Spleen (tissue), 11 donors: ENCODE data around the gene UBE2L6. TPM values are rescaled to one million over a fixed set of nuclear protein-coding genes. Genes with fewer than 3 reads are reported as not detected.
A peak's percentile ranks its signal among the peaks of the same experiment; 100 is the strongest.

Experiments used
- DNase-seq: peaks from one replicate; pipeline ENCODE4 v3.0.0-alpha.2; 2020
- H3K27ac ChIP-seq, 8 donors: fragments of 200-600 bp; sonication (generic) in 7 of 8; 1 replicate in 4 of 8; 2 replicates in 4 of 8; pipeline versions ENCODE4 v1.5.0 to v1.8.0; 2016 to 2021; ENCODE audit warnings: inconsistent platforms in 4 of 8, mild to moderate bottlenecking in 4 of 8, moderate library complexity in 1 of 8
- H3K27me3 ChIP-seq, 7 donors: fragments of 200-600 bp; sonication (generic) in 6 of 7; replicated peaks in 1 of 7; 1 replicate in 4 of 7; 2 replicates in 3 of 7; pipeline versions ENCODE4 v1.5.0 to v1.8.0; 2016 to 2021; ENCODE audit warnings: inconsistent platforms in 3 of 7, mild to moderate bottlenecking in 1 of 7
- H3K36me3 ChIP-seq, 6 donors: fragments of 200-600 bp; sonication (generic) in 5 of 6; 1 replicate in 4 of 6; 2 replicates in 2 of 6; pipeline versions ENCODE4 v1.5.0 to v1.8.0; 2016 to 2021; ENCODE audit warnings: inconsistent platforms in 2 of 6
- H3K4me1 ChIP-seq, 6 donors: fragments of 200-600 bp; sonication (generic) in 5 of 6; 1 replicate in 3 of 6; 2 replicates in 3 of 6; pipeline versions ENCODE4 v1.5.0 to v1.8.0; 2016 to 2021; ENCODE audit warnings: inconsistent platforms in 3 of 6
- H3K4me3 ChIP-seq, 8 donors: fragments of 200-600 bp; sonication (generic) in 7 of 8; 1 replicate in 4 of 8; 2 replicates in 4 of 8; pipeline versions ENCODE4 v1.5.0 to v1.8.0; 2016 to 2021; ENCODE audit warnings: inconsistent platforms in 4 of 8, mild to moderate bottlenecking in 4 of 8, moderate library complexity in 2 of 8
- H3K9me3 ChIP-seq, 8 donors: fragments of 200-600 bp; sonication (generic) in 7 of 8; 1 replicate in 4 of 8; 2 replicates in 4 of 8; pipeline versions ENCODE4 v1.5.0 to v1.8.0; 2016 to 2021; ENCODE audit warnings: inconsistent platforms in 4 of 8
- POLR2A ChIP-seq, 3 donors: fragments of 450-650 bp; IDR thresholded peaks; one replicate each; pipeline ENCODE4 v1.5.1; 2017; ENCODE audit warnings: antibody characterized with exemption in 3 of 3, mild to moderate bottlenecking in 1 of 3
- POLR2AphosphoS5 ChIP-seq, 3 donors: sonication (generic); formaldehyde crosslinking; IDR thresholded peaks; one replicate each; pipeline ENCODE4 v1.5.1; 2017; ENCODE audit warnings: antibody characterized with exemption in 3 of 3
- WGBS, 5 donors: extraction: QIAGEN DNeasy Blood & Tissue Kit in 3 of 5; methylation state at CpG; one replicate each; pipeline versions ENCODE4 v1.1.5 to v1.1.7; 2013 to 2018; 5-methylcytosine and 5-hydroxymethylcytosine counted together
- intact Hi-C: fragments of 100-400 bp; cut with DNase I; formaldehyde crosslinking; loops from one replicate; pipeline ENCODE4 v1.15.0; 2023; ENCODE audit warnings: low total_unique reads
- polyA plus RNA-seq, 3 donors: library from polyadenylated mRNA; stranded (reverse); fragments of 200-250 nt; gene quantifications; one replicate each; pipeline ENCODE4 v1.2.1, GENCODE V29; 2013
- total RNA-seq, 7 donors: library from RNA; depleted of rRNA in 3 of 7; stranded (reverse); fragments of >200 nt in 3 of 7; fragmentation: NEBNext Ultra II Directional in 4 of 7; extraction: Animal tissue kit (Norgen Biotek cat#: 25700) in 4 of 7; gene quantifications; one replicate each; pipeline versions ENCODE4 v1.1.0 to v1.2.1, GENCODE V29; 2016 to 2021
- TF ChIP-seq, protein P1 (sequence below), 11 experiments: fragments of 200-600 bp in 7 of 11; fragments of 450-650 bp in 4 of 11; sonication (generic) in 4 of 11; IDR thresholded peaks in 8 of 11; conservative IDR thresholded peaks in 3 of 11; 1 replicate in 7 of 11; 2 replicates in 4 of 11; pipeline versions ENCODE4 v1.4.0 to v1.8.0; 2016 to 2021; ENCODE audit warnings: antibody characterized with exemption in 11 of 11, inconsistent platforms in 4 of 11, mild to moderate bottlenecking in 1 of 11
- donor health status: healthy with polysubstance abuse.
- donor health status: DM: no; HTN: no; CAD: no; lungs with moderate emphysema.
- donor health status: DM: no; HTN: no; CAD: no.
- donor health status: Bipolar disorder and iron deficiency.
- donor health status: healthy.
- donor health status: DM: no; HTN: no; CAD: no.
- donor health status: DM: yes; HTN: yes; CAD: no.

Gene UBE2L6
- total and polyA plus RNA-seq, 10 donors, result 46.8 to 137 (median 110) TPM

DNA sequence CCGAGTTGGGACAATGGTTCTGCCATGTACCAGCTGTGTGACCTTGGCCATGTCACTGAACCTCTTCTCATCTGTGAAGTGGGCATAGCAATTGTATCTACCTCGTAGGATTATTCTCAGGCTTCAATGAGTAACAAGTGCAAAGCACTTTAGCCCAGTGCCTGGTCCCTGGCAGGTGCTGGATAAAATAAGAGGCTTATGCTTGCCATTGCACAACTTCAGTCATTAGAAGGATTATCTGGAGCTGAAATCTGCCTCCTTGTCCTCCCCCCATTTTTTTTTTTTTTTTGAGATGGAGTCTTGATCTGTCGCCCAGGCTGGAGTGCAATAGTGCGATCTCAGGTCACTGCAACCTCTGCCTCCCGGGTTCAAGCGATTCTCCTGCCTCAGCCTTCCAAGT lies 22.9 kb downstream of the UBE2L6 start:
- Histone ChIP-seq H3K36me3 (peaks cover 0 to 47% (median 9%) of the 10 kb centered on the region in 6 donors), H3K4me1 (peaks cover 0 to 24% (median 18%) of the 10 kb centered on the region in 6 donors), H3K27me3 (no peaks in the 10 kb centered on the region), H3K27ac (no peak overlapping the region), H3K9me3 (no peaks in the 10 kb centered on the region), H3K4me3 (no peak overlapping the region)
- TF ChIP-seq POLR2AphosphoS5 (IDR thresholded peaks at IDR 0.05) (no peak), POLR2A (IDR thresholded peaks at IDR 0.05) (no peak)
- TF ChIP-seq, protein P1, sequence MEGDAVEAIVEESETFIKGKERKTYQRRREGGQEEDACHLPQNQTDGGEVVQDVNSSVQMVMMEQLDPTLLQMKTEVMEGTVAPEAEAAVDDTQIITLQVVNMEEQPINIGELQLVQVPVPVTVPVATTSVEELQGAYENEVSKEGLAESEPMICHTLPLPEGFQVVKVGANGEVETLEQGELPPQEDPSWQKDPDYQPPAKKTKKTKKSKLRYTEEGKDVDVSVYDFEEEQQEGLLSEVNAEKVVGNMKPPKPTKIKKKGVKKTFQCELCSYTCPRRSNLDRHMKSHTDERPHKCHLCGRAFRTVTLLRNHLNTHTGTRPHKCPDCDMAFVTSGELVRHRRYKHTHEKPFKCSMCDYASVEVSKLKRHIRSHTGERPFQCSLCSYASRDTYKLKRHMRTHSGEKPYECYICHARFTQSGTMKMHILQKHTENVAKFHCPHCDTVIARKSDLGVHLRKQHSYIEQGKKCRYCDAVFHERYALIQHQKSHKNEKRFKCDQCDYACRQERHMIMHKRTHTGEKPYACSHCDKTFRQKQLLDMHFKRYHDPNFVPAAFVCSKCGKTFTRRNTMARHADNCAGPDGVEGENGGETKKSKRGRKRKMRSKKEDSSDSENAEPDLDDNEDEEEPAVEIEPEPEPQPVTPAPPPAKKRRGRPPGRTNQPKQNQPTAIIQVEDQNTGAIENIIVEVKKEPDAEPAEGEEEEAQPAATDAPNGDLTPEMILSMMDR (IDR thresholded peaks at IDR 0.05 in 8 of 11, conservative IDR thresholded peaks at IDR 0.05 in 3 of 11), result no peak
- intact Hi-C loops, result no loop called here
- DNase-seq, result no peak
- 84 to 94% (median 89%) methylated on average over 6 of the region's 6 CpGs for WGBS, 5 donors

DNA sequence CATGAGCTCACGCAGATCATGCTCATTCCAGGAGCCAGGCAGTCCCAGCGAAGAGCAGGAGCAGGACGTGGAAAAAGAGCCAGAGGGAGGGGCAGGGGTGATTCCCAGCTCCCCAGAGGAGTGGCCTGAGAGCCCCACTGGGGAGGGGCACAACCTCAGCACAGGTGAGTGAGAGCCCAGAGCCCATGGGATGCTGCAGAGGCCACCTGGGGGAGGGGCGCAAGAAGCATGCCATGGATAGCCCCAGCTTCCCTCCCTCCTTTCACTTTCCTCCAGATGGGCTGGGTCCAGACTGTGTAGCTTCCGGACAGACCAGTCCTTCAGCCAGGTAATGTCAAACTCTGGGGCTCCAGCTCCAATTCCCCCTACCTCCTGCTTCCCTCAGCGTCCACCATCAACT lies 23.9 kb downstream of the UBE2L6 start:
- no peaks in the 10 kb centered on the region for H3K9me3 ChIP-seq
- peaks cover 0 to 40% (median under 1%) of the 10 kb centered on the region in 6 donors for H3K36me3 ChIP-seq
- WGBS, 5 donors, result 76 to 91% (median 81%) methylated on average over 6 of the region's 6 CpGs
- no peak overlapping the region for H3K4me3 ChIP-seq
- peak in 1 of 3 donors; percentile 57 for TF ChIP-seq POLR2AphosphoS5 (IDR thresholded peaks at IDR 0.05)
- TF ChIP-seq, protein P1 (IDR thresholded peaks at IDR 0.05 in 8 of 11, conservative IDR thresholded peaks at IDR 0.05 in 3 of 11), result no peak
- no peak for TF ChIP-seq POLR2A (IDR thresholded peaks at IDR 0.05)
- intact Hi-C loops, result no loop called here
- peaks cover 0 to 22% (median 18%) of the 10 kb centered on the region in 6 donors for H3K4me1 ChIP-seq
- no peak for DNase-seq
- no peaks in the 10 kb centered on the region for H3K27me3 ChIP-seq
- H3K27ac ChIP-seq, result no peak overlapping the region

GRCh38 chr11:57542582-57542981 lies 24.9 kb downstream of the UBE2L6 start:
- 72 to 91% (median 77%) methylated on average over 4 of the region's 4 CpGs for WGBS, 5 donors

DNA sequence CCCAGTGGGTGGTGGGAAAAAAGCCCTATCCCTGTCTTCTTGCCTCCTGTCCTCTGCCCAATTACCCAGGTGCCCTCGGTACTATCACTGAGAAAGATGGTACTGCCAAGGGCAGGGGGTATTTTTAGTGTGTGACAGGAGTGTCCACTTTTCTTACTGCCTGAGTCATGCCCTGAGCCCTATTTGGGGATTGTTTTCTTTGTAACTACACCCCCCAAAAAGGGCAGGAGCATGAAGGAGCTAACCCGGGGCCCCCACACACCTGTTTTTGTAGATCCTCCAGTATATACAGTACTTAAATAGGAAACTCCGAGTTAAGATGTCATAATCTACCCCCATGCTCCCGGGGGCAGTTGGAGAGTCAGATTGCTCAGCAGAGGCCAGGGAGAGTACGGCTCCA lies 26.3 kb downstream of the UBE2L6 start:
- H3K27me3 ChIP-seq, result no peaks in the 10 kb centered on the region
- no peaks in the 10 kb centered on the region for H3K9me3 ChIP-seq
- DNase-seq, result no peak
- intact Hi-C loops, result no loop called here
- H3K4me1 ChIP-seq, result no peaks in the 10 kb centered on the region
- no peak overlapping the region for H3K4me3 ChIP-seq
- WGBS, 5 donors, result 78 to 91% (median 82%) methylated on average over 5 of the region's 5 CpGs
- H3K27ac ChIP-seq, result no peak overlapping the region
- TF ChIP-seq POLR2AphosphoS5 (IDR thresholded peaks at IDR 0.05) (no peak), POLR2A (IDR thresholded peaks at IDR 0.05) (no peak)
- TF ChIP-seq, protein P1 (IDR thresholded peaks at IDR 0.05 in 8 of 11, conservative IDR thresholded peaks at IDR 0.05 in 3 of 11), result no peak
- peaks cover 0 to 24% (median 0%) of the 10 kb centered on the region in 6 donors for H3K36me3 ChIP-seq

More at GRCh38 chr11:57542582-57542981, 24.9 kb downstream of the UBE2L6 start:
- Histone ChIP-seq H3K4me3 (no peak overlapping the region), H3K4me1 (peaks cover 0 to 12% (median 8%) of the 10 kb centered on the region in 6 donors), H3K9me3 (no peaks in the 10 kb centered on the region), H3K36me3 (peaks cover 0 to 37% (median 0%) of the 10 kb centered on the region in 6 donors), H3K27ac (no peak overlapping the region), H3K27me3 (no peaks in the 10 kb centered on the region)
- intact Hi-C loops, result no loop called here
- no peak for DNase-seq
- no peak for TF ChIP-seq POLR2A (IDR thresholded peaks at IDR 0.05)
- TF ChIP-seq POLR2AphosphoS5 (IDR thresholded peaks at IDR 0.05), result no peak
- TF ChIP-seq, protein P1 (IDR thresholded peaks at IDR 0.05 in 8 of 11, conservative IDR thresholded peaks at IDR 0.05 in 3 of 11), result no peak
